IMR-90 (cell line): ENCODE data around the gene DACH1. TPM values are rescaled to one million over a fixed set of nuclear protein-coding genes. Genes with fewer than 3 reads are reported as not detected.

ENCODE experiments used
- ATAC-seq: fragments of 200-7000 bp; cut with Tn5 transposase; 2 replicates; pipeline ENCODE4 v1.9.1; 2020; ENCODE audit warnings: low read depth, mild to moderate bottlenecking, moderate library complexity
- BruUV-seq: library from RNA; stranded (reverse); fragments of 400-500 nt; replicated peaks from 2 replicates; lab custom pipeline; 2021; lab: Mats Ljungman, UMichigan
- CTCF ChIA-PET: fragments of 300-600 bp; formaldehyde crosslinking; extraction: SDS; loops from one replicate; lab custom pipeline; 2021; ENCODE audit warnings: antibody characterized with exemption; lab: Yijun Ruan, JAX
- POLR2A ChIA-PET: fragments of 300-600 bp; sonication (Branson Sonifier 250); formaldehyde crosslinking; loops from one replicate; lab custom pipeline; 2022; ENCODE audit warnings: antibody characterized with exemption; ENCODE audit not compliant: unreplicated experiment; lab: Charles Lee
- DNase-seq: peaks from one replicate; pipeline ENCODE4 v3.0.0; 2013
- H2AFZ ChIP-seq: replicated peaks from 2 replicates; pipeline ENCODE3; 2013; ENCODE audit warnings: low read length, mild to moderate bottlenecking; ENCODE audit not compliant: poor library complexity
- H2AK5ac ChIP-seq: 2 replicates; pipeline ENCODE4 v1.6.1; 2013; ENCODE audit warnings: low read depth, low read length, inconsistent platforms
- H2AK9ac ChIP-seq: replicated peaks from 2 replicates; pipeline ENCODE3; 2013; ENCODE audit warnings: mild to moderate bottlenecking, low read depth, low read length, moderate library complexity; ENCODE audit not compliant: poor library complexity
- H2BK120ac ChIP-seq: 2 replicates; pipeline ENCODE4 v1.6.1; 2013; ENCODE audit warnings: low read depth, low read length, inconsistent platforms
- H2BK15ac ChIP-seq: 3 replicates; pipeline ENCODE4 v1.6.1; 2013; ENCODE audit warnings: low read depth, low read length, inconsistent platforms
- H2BK20ac ChIP-seq: 2 replicates; pipeline ENCODE4 v1.6.1; 2013; ENCODE audit warnings: low read depth, mild to moderate bottlenecking, inconsistent platforms, low read length, moderate library complexity
- H2BK5ac ChIP-seq: 2 replicates; pipeline ENCODE4 v1.6.1; 2013; ENCODE audit warnings: mild to moderate bottlenecking, low read depth, low read length, inconsistent platforms; ENCODE audit not compliant: poor library complexity, severe bottlenecking
- H3K14ac ChIP-seq: replicated peaks from 2 replicates; pipeline ENCODE4 v1.6.1; 2013; ENCODE audit warnings: low read depth, low read length, inconsistent platforms
- H3K18ac ChIP-seq: 2 replicates; pipeline ENCODE4 v1.6.1; 2013; ENCODE audit warnings: low read depth, low read length, control low read depth
- H3K23ac ChIP-seq: 2 replicates; pipeline ENCODE4 v1.6.1; 2013; ENCODE audit warnings: low read depth, low read length, inconsistent platforms
- H3K27ac ChIP-seq: 2 replicates; pipeline ENCODE4 v1.5.1; 2013; ENCODE audit warnings: mild to moderate bottlenecking, control low read depth, low read length; ENCODE audit not compliant: insufficient read depth
- H3K27me3 ChIP-seq: 2 replicates; pipeline ENCODE4 v1.6.1; 2013; ENCODE audit warnings: low read length; ENCODE audit not compliant: control insufficient read depth, insufficient read depth
- H3K36me3 ChIP-seq: 2 replicates; pipeline ENCODE4 v1.6.1; 2013; ENCODE audit warnings: low read length, mixed read lengths; ENCODE audit not compliant: control insufficient read depth, insufficient read depth
- H3K4ac ChIP-seq: 2 replicates; pipeline ENCODE4 v1.6.1; 2013; ENCODE audit warnings: low read depth, low read length, inconsistent platforms
- H3K4me1 ChIP-seq: 2 replicates; pipeline ENCODE4 v1.6.1; 2013; ENCODE audit warnings: low read length, mixed read lengths; ENCODE audit not compliant: control insufficient read depth, insufficient read depth
- H3K4me2 ChIP-seq: 2 replicates; pipeline ENCODE4 v1.6.1; 2013; ENCODE audit warnings: low read depth, mild to moderate bottlenecking, control low read depth, low read length, moderate library complexity
- H3K4me3 ChIP-seq: 2 replicates; pipeline ENCODE4 v1.5.1; 2013; ENCODE audit warnings: low read depth, mild to moderate bottlenecking, control low read depth, low read length, moderate library complexity; ENCODE audit not compliant: insufficient read depth
- H3K56ac ChIP-seq: 2 replicates; pipeline ENCODE4 v1.6.1; 2013; ENCODE audit warnings: low read length, inconsistent platforms; ENCODE audit not compliant: insufficient read depth; ENCODE audit errors: extremely low read depth
- H3K79me1 ChIP-seq, 2 experiments: 2 replicates each; pipeline ENCODE4 v1.6.1; 2013; ENCODE audit warnings: low read length in 2 of 2, inconsistent platforms in 1 of 2, low read depth in 1 of 2
- H3K9ac ChIP-seq: 2 replicates; pipeline ENCODE4 v1.6.1; 2013; ENCODE audit warnings: low read depth, low read length, control low read depth
- H3K9me1 ChIP-seq: 2 replicates; pipeline ENCODE4 v1.6.1; 2013; ENCODE audit warnings: low read length, inconsistent platforms; ENCODE audit not compliant: insufficient read depth
- H3K9me3 ChIP-seq: 2 replicates; pipeline ENCODE4 v1.6.1; 2013; ENCODE audit warnings: low read length; ENCODE audit not compliant: control insufficient read depth, insufficient read depth
- H4K20me1 ChIP-seq: 2 replicates; pipeline ENCODE4 v1.6.1; 2013; ENCODE audit warnings: low read length, inconsistent platforms; ENCODE audit not compliant: insufficient read depth
- H4K5ac ChIP-seq: 2 replicates; pipeline ENCODE4 v1.6.1; 2013; ENCODE audit warnings: mild to moderate bottlenecking, low read depth, low read length, control low read depth
- H4K8ac ChIP-seq, 2 experiments: 2 replicates each; pipeline ENCODE4 v1.6.1; 2013; ENCODE audit warnings: low read depth in 2 of 2, low read length in 2 of 2, control low read depth in 1 of 2, inconsistent platforms in 1 of 2
- H4K91ac ChIP-seq: 2 replicates; pipeline ENCODE4 v1.6.1; 2013; ENCODE audit warnings: low read depth, low read length, inconsistent platforms; ENCODE audit not compliant: insufficient read depth
- FOS ChIP-seq: fragments of 150-350 bp; IDR thresholded peaks from 2 replicates; pipeline ENCODE4 v1.6.1; 2016; ENCODE audit warnings: low read depth, low read length
- MAFK ChIP-seq: IDR thresholded peaks from 2 replicates; pipeline ENCODE4 v1.6.1; 2012; ENCODE audit warnings: low read depth, low read length, improper control_type of control experiment
- MXI1 ChIP-seq: IDR thresholded peaks from 2 replicates; pipeline ENCODE4 v1.6.1; 2012; ENCODE audit warnings: low read depth, mild to moderate bottlenecking, low read length, moderate library complexity, borderline replicate concordance
- NFE2L2 ChIP-seq: fragments of 150-350 bp; IDR thresholded peaks from 2 replicates; pipeline ENCODE4 v1.6.1; 2016; ENCODE audit warnings: low read depth, mild to moderate bottlenecking, low read length
- RAD21 ChIP-seq: IDR thresholded peaks from 2 replicates; pipeline ENCODE4 v1.6.1; 2012; ENCODE audit warnings: low read length, improper control_type of control experiment
- SMC3 ChIP-seq: fragments of 150-350 bp; IDR thresholded peaks from 2 replicates; pipeline ENCODE4 v1.6.1; 2016; ENCODE audit warnings: low read depth, mild to moderate bottlenecking, antibody characterized with exemption, low read length, moderate library complexity
- WGBS, 2 experiments: methylation state at CpG; one replicate each; pipeline versions ENCODE4 v1.1.5 to v1.1.7; 2013; ENCODE audit warnings: missing lambda C conversion rate in 2 of 2; ENCODE audit not compliant: insufficient read length in 1 of 2; ENCODE audit errors: extremely low coverage in 2 of 2; 5-methylcytosine and 5-hydroxymethylcytosine counted together
- dilution Hi-C: fragments of 300-500 bp; cut with HindIII; formaldehyde crosslinking; loops from one replicate; pipeline ENCODE4 v1.14.3; 2018; ENCODE audit warnings: low sequenced_read_pairs; ENCODE audit not compliant: unreplicated experiment
- in situ Hi-C: fragments of 300-500 bp; cut with MboI; formaldehyde crosslinking; loops from 3 replicates; pipeline ENCODE4 v1.14.3; 2019; ENCODE audit warnings: low sequenced_read_pairs, inconsistent platforms, mixed read lengths
- intact Hi-C: fragments of 100-400 bp; cut with micrococcal nuclease; formaldehyde crosslinking; loops from 2 replicates; pipeline ENCODE4 v1.10.0; 2022
- polyA plus RNA-seq, 3 experiments: library from polyadenylated mRNA; depleted of rRNA; stranded (reverse); fragments of >200 nt; gene quantifications; 2 replicates each; pipeline ENCODE4 v1.2.3, GENCODE V29; 2012; ENCODE audit warnings: low replicate concordance in 1 of 3
- total RNA-seq: library from RNA; depleted of rRNA; stranded (reverse); fragments of >200 nt; gene quantifications from 2 replicates; pipeline ENCODE4 v1.2.3, GENCODE V29; 2012
- TF ChIP-seq, protein P1 (sequence below): fragments of 150-350 bp; IDR thresholded peaks from 2 replicates; pipeline ENCODE4 v1.6.1; 2017; ENCODE audit warnings: mild to moderate bottlenecking, antibody characterized with exemption, low read length, low read depth
- TF ChIP-seq, protein P2 (sequence below): fragments of 150-350 bp; IDR thresholded peaks from 2 replicates; pipeline ENCODE4 v1.6.1; 2016; ENCODE audit warnings: low read depth, mild to moderate bottlenecking, low read length, moderate library complexity, borderline replicate concordance
- TF ChIP-seq, protein P3 (sequence below): conservative IDR thresholded peaks from 2 replicates; pipeline ENCODE4 v1.5.1; 2012; ENCODE audit warnings: mild to moderate bottlenecking, low read depth, low read length, improper control_type of control experiment

Gene DACH1
- total and polyA plus RNA-seq, 2 of the 4 experiments (the other 2 are of a cell fraction): not detected

DNA sequence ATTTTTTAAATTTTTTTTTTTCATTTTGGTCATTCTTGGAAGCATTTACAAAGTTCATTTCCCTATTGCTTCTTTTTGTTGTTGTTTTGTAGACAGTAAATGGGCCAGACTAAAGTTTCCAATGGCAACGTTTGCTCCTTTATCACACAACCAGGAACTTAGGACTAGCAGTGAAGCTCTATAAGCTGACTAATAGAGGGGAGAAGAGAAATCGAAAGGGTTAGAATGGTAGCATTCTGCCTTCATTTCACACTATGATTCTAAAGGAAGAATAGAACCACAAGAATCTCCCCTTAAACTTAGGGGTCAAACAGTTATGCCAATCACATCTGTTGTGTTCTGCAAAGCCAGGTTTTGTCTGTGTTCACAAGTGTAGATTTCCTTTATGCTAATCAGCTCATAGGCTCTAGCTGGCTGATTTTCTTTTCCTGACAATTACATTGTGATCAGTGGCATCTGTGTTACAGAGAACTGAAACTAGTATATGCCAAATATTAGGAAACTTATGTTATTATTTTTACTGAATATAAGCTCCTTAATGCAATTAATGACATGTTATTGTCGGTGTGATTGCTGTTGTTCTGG lies 467.3 kb downstream of the DACH1 start:
- POLR2A ChIA-PET: no interaction called here
- in situ Hi-C loops (loop anchor here (25.0 kb wide), 1 partner anchor 112 kb away; no protein-coding TSS in a partner anchor), dilution Hi-C loops (no loop called here), intact Hi-C loops (no loop called here)
- Histone ChIP-seq H4K8ac (no peak overlapping the region), H2AK5ac (no peak overlapping the region), H2AK9ac (no peak overlapping the region), H3K27ac (no peak overlapping the region), H3K79me1 (no peaks in the 10 kb centered on the region), H3K36me3 (no peaks in the 10 kb centered on the region), H3K9ac (no peak overlapping the region), H3K23ac (no peak overlapping the region), H4K20me1 (no peaks in the 10 kb centered on the region), H3K18ac (no peak overlapping the region), H2BK120ac (no peak overlapping the region), H3K9me1 (no peaks in the 10 kb centered on the region), H2AFZ (no peak overlapping the region), H3K4me3 (no peak overlapping the region), H3K4me1 (no peaks in the 10 kb centered on the region), H3K27me3 (no peaks in the 10 kb centered on the region), H3K9me3 (no peaks in the 10 kb centered on the region), H3K4me2 (no peak overlapping the region), H2BK20ac (no peak overlapping the region), H4K5ac (no peak overlapping the region), H4K91ac (no peak overlapping the region), H2BK5ac (no peak overlapping the region), H3K14ac (no peak overlapping the region), H2BK15ac (no peak overlapping the region), H3K4ac (no peak overlapping the region), H3K56ac (no peak overlapping the region)
- no TSS peak for BruUV-seq
- WGBS, 2 experiments: no CpG with 5 or more reads among the region's 3 CpGs
- DNase-seq (no peak), ATAC-seq (no peak)
- TF ChIP-seq NFE2L2 (no peak), FOS (no peak), SMC3 (no peak), RAD21 (no peak), MXI1 (no peak), MAFK (no peak)
- TF ChIP-seq, protein P1, sequence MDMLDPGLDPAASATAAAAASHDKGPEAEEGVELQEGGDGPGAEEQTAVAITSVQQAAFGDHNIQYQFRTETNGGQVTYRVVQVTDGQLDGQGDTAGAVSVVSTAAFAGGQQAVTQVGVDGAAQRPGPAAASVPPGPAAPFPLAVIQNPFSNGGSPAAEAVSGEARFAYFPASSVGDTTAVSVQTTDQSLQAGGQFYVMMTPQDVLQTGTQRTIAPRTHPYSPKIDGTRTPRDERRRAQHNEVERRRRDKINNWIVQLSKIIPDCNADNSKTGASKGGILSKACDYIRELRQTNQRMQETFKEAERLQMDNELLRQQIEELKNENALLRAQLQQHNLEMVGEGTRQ: no peak
- TF ChIP-seq, protein P2, sequence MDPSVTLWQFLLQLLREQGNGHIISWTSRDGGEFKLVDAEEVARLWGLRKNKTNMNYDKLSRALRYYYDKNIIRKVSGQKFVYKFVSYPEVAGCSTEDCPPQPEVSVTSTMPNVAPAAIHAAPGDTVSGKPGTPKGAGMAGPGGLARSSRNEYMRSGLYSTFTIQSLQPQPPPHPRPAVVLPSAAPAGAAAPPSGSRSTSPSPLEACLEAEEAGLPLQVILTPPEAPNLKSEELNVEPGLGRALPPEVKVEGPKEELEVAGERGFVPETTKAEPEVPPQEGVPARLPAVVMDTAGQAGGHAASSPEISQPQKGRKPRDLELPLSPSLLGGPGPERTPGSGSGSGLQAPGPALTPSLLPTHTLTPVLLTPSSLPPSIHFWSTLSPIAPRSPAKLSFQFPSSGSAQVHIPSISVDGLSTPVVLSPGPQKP: no peak
- TF ChIP-seq, protein P3, sequence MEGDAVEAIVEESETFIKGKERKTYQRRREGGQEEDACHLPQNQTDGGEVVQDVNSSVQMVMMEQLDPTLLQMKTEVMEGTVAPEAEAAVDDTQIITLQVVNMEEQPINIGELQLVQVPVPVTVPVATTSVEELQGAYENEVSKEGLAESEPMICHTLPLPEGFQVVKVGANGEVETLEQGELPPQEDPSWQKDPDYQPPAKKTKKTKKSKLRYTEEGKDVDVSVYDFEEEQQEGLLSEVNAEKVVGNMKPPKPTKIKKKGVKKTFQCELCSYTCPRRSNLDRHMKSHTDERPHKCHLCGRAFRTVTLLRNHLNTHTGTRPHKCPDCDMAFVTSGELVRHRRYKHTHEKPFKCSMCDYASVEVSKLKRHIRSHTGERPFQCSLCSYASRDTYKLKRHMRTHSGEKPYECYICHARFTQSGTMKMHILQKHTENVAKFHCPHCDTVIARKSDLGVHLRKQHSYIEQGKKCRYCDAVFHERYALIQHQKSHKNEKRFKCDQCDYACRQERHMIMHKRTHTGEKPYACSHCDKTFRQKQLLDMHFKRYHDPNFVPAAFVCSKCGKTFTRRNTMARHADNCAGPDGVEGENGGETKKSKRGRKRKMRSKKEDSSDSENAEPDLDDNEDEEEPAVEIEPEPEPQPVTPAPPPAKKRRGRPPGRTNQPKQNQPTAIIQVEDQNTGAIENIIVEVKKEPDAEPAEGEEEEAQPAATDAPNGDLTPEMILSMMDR: no peak
- CTCF ChIA-PET: no interaction called here
